Measurements from ENCODE around the gene ZNF391.
"Not testable (repeated sequence)": the region's sequence is repeated elsewhere in the genome, so short reads cannot be mapped to it uniquely, and the experiment has no call there.

The ZNF391 gene

DNA sequence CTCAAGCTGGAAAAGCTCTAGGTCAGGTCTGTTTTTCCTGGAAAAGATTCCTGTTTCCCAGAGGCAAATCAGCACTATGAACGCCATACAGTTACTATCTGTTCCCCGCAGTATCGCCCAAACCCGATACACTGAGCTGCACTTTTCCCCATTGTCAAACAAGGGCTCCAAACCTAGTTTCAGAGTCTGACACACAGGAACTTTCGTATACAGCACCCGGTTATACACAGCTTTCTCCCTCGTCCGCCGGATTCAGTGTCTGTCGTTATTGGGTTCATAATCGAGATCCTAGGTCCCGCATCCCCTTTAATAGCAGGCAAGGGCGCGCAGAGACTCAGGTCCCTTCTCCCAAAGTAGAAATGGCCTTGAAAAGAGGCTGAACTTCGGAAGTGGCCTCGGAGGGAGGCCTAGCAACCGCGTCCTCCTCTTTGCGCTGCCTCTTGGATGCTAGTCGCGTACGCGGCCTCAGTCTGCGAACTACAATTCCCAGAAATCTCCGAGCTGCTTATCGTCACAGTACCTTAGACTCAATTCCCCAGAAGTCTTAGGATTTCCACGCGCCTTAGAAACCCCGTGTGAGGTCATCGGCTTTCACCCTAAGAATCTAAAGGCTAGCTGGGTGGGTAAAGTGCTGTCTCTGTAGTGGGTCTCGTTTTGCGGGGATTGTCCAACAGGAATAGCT is 34.2 kb downstream of the ZNF391 start:
- DNase-seq: no peak
- TF ChIP-seq, protein P1, sequence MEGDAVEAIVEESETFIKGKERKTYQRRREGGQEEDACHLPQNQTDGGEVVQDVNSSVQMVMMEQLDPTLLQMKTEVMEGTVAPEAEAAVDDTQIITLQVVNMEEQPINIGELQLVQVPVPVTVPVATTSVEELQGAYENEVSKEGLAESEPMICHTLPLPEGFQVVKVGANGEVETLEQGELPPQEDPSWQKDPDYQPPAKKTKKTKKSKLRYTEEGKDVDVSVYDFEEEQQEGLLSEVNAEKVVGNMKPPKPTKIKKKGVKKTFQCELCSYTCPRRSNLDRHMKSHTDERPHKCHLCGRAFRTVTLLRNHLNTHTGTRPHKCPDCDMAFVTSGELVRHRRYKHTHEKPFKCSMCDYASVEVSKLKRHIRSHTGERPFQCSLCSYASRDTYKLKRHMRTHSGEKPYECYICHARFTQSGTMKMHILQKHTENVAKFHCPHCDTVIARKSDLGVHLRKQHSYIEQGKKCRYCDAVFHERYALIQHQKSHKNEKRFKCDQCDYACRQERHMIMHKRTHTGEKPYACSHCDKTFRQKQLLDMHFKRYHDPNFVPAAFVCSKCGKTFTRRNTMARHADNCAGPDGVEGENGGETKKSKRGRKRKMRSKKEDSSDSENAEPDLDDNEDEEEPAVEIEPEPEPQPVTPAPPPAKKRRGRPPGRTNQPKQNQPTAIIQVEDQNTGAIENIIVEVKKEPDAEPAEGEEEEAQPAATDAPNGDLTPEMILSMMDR (IDR thresholded peaks at IDR 0.05; ENCODE audit: low read depth, low read length, missing control alignments): no peak
- in situ Hi-C loops (cut with HindIII; ENCODE audit: low pct_ligation_motif_present, low sequenced_read_pairs): no loop called here
- Histone ChIP-seq H3K27ac (no peak overlapping the region), H3K4me3 (ENCODE audit: low read depth, low read length) (no peak overlapping the region), H3K36me3 (replicated peaks) (no peaks in the 10 kb centered on the region), H3K27me3 (replicated peaks) (no peaks in the 10 kb centered on the region)

DNA sequence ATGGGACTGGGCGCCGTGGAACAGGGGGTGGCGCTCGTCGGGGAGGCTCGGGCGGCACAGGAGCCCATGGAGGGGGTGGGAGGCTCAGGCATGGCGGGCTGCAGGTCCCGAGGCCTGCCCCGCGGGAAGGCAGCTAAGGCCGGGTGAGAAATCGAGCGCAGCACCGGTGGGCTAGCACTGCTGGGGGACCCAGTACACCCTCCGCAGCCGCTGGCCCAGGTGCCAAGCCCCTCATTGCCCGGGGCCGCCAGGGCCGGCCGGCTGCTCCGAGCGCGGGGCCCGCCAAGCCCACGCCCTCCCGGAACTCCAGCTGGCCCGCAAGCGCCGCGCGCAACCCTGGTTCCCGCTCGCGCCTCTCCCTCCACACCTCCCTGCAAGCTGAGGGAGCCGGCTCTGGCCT is 36.3 kb downstream of the ZNF391 start:
- H3K27ac ChIP-seq; H3K4me3 ChIP-seq (ENCODE audit: low read depth, low read length); H3K27me3 ChIP-seq (replicated peaks); H3K36me3 ChIP-seq (replicated peaks); DNase-seq; in situ Hi-C loops (cut with HindIII; ENCODE audit: low pct_ligation_motif_present, low sequenced_read_pairs): not testable (repeated sequence)

DNA sequence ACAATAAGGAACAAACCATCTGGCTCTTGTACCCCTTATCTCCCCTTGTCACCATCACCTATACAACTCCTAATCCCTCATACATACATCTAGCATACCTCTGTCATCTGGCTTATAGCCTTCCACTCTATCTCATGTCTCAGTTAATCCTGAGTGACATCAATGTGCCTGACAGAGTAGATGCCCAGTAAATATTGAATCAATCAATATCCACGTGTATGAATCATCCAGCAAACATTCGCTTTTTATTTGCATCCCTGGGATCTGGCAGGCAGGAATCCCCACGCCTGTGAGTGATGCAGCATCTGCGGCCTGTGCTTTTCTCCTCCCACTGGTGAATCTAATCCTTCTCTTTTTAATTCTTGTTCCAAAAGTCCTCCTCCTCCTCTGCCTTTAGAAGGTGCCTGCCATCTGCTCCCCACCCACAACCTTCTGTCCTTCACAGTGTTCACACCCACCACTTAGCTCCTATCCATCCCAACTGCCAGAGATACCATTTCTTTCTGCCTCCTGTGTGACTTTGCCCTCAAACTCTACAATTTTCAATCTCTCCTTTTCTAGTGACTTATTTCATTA is 37.6 kb downstream of the ZNF391 start:
- in situ Hi-C loops (cut with HindIII; ENCODE audit: low pct_ligation_motif_present, low sequenced_read_pairs): no loop called here
- TF ChIP-seq, protein P1 (IDR thresholded peaks at IDR 0.05; ENCODE audit: low read depth, low read length, missing control alignments): no peak

DNA sequence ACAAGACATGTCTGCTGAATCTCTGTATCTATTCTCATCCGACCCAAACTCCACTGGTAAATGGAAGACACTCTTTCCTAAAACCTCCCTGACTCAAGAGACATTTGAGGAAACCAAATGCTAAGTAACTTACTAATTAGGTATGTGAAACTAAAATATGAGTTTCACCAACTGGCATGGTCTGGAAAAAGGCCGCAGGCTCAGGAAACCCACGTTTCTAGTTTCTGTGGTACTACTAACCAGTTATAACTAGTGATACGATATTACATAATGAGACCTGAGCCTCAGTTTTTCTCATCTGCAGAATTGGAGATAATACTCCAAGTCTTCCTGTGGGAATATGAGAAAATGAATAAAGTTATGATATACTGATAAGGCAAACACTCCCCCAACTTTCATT is 39.9 kb downstream of the ZNF391 start:
- no peak overlapping the region for H3K27ac ChIP-seq
- H3K4me3 ChIP-seq (ENCODE audit: low read depth, low read length): no peak overlapping the region
- H3K36me3 ChIP-seq (replicated peaks): no peaks in the 10 kb centered on the region
- H3K27me3 ChIP-seq (replicated peaks): no peaks in the 10 kb centered on the region
- in situ Hi-C loops (cut with HindIII; ENCODE audit: low pct_ligation_motif_present, low sequenced_read_pairs): no loop called here
- no peak for DNase-seq
- TF ChIP-seq, protein P1 (IDR thresholded peaks at IDR 0.05; ENCODE audit: low read depth, low read length, missing control alignments): no peak

More for the DNA sequence above, 37.6 kb downstream of the ZNF391 start:
- Histone ChIP-seq H3K27me3 (replicated peaks) (no peaks in the 10 kb centered on the region), H3K36me3 (replicated peaks) (no peaks in the 10 kb centered on the region), H3K27ac (no peak overlapping the region), H3K4me3 (ENCODE audit: low read depth, low read length) (no peak overlapping the region)
- no peak for DNase-seq

DNA sequence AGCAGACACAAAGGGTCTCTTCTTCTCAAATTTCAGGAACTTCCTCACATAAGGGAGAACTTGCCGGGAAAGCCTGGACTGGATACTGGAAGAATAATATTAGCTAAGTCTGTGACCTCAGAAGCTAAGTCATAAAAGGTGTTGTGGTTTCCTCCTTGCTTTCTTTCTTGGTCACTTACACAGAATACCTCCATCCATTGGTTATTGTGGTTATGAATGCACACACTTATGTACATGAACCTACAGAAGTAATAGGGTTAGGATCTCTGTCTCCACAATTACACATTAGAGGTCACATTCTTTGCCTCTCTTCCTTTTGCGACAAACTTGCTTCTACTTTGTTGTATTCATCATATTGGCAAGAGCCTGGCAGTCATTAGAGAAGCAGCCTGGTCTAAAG is 40.4 kb downstream of the ZNF391 start:
- Histone ChIP-seq H3K36me3 (replicated peaks) (no peaks in the 10 kb centered on the region), H3K27ac (no peak overlapping the region), H3K27me3 (replicated peaks) (no peaks in the 10 kb centered on the region), H3K4me3 (ENCODE audit: low read depth, low read length) (no peak overlapping the region)
- no peak for DNase-seq
- in situ Hi-C loops (cut with HindIII; ENCODE audit: low pct_ligation_motif_present, low sequenced_read_pairs): no loop called here
- TF ChIP-seq, protein P1 (IDR thresholded peaks at IDR 0.05; ENCODE audit: low read depth, low read length, missing control alignments): no peak

DNA sequence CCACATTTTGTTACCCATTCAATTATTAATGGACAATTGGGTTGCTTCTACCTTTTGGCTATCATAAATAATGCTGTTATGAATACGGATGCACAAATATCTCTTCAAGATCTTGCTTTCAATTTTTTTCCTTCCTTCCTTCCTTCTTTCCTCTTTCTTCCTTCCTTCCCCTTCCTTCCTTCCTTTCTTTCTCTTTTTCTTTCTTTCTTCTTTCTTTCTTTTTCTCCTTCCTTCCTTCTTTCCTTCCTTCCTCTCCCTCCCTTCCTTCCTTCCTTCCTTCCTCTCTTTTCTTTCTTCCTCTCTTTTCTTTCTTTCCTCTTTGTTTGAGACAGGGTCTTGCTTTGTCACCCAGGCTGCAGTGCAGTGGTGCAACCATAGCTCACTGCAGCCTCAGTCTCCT is 45.2 kb downstream of the ZNF391 start:
- no peak for DNase-seq
- Histone ChIP-seq H3K27ac (no peak overlapping the region), H3K4me3 (ENCODE audit: low read depth, low read length) (no peak overlapping the region), H3K27me3 (replicated peaks) (no peaks in the 10 kb centered on the region), H3K36me3 (replicated peaks) (no peaks in the 10 kb centered on the region)
- TF ChIP-seq, protein P1 (IDR thresholded peaks at IDR 0.05; ENCODE audit: low read depth, low read length, missing control alignments): no peak
- in situ Hi-C loops (cut with HindIII; ENCODE audit: low pct_ligation_motif_present, low sequenced_read_pairs): no loop called here
